ENCODE data around the gene TSHZ2.

The TSHZ2 gene

GRCh38 chr20:53220482-53221307 is 248.5 kb downstream of the TSHZ2 start:
- no peak for DNase-seq

GRCh38 chr20:53221731-53222130 is 249.6 kb downstream of the TSHZ2 start:
- no peak for DNase-seq

DNA sequence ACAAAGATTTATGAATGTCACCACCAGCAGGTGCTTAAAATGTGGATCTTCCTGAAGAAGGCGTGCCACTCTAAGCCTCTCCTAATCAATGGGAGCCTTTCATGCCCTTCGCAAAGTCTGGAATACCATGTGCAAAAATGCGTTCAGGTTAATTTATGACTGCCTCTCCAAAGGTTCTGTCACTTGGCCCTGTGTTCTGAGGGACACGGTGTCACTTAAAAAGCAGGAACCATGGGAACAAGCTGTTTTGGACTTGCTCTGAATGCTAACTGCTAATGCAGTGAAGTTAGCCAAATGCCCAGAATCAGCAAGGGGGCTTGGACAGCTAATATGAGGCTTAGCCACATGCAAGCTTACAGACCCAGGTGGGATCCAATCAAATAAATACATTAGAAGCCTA is 250.3 kb downstream of the TSHZ2 start:
- no peak for DNase-seq

- DNase-seq, result no peak
These were observed 250.8 kb downstream of the TSHZ2 start for GRCh38 chr20:53222932-53223331.

- DNase-seq, result no peak
These were observed 251.5 kb downstream of the TSHZ2 start for GRCh38 chr20:53223626-53224172.

DNA sequence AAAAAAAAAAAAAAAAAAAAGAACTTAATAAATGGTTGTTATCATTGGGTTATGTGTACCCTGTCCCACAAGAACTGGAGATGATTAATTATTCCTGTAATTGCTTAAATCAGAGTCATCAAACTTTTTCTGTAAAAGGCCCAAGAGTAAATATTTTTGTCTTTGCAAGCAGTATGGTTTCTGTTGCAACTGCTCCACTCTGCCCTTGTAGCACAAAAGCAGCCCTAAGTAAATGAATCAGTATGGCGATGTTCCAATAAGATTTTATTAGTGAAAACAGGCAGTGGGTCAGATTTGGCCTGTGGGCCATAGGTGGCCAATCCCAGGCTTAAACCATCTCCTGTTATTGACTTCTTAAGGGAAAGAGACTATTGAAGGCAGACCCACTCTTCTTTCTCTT is 252.7 kb downstream of the TSHZ2 start:
- no peak for DNase-seq

DNA sequence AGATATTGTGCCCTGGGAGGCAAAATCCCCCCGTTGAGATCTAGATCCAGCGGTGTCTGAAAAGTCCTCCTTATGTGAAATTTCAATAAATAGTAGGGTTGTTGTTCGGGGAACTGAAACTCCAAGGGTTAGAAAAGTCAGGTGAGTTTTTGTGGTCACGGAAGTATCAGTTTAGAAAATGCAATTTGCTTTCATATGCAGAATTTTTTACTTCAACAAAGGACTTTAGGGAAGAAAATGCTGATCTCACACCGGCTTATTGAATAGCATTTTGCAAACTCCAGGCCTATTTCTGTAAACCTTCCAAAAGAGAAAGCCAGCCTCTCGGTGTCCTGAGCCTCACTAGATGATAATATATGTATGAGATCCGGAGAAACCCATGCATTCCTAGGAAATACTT is 254.7 kb downstream of the TSHZ2 start:
- no peak for DNase-seq

DNA sequence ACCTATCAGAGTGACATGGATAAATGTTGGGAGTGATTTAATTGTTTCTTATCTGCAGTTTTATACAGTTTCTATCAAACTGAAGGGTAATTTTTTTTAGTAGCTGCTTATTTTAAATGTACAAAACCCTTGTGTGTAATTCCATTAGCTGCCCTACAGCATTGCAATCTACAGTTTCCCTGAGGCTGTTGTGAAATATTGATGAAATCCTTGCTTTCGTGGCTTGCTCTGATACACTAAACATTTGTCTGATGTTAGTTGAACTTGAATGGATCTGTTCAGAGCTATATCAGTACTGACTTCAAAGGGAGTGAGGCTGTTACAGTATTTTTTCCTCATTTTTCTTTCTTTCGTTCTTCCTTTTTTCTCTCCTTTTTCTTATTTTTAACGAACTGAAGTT is 255.4 kb downstream of the TSHZ2 start:
- DNase-seq, result no peak

DNA sequence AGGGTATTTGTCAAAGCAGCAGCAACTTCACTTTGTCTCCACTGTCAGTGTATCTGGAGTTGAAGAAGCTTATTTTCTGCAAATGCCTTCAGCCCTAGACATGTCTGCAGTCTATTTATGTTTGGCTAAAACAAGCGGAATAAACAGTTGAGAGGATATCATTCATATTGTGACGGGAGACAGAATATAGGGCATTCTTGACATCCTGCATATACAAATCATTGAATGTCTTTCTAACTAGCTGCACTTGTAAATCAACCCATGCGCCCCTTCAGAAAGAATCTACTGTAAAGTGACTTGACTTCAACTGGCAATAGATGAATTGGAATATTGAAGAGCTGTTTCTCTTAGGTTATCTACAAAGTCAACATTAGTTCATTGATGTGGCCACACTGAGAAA is 258.9 kb downstream of the TSHZ2 start:
- DNase-seq, result no peak

DNA sequence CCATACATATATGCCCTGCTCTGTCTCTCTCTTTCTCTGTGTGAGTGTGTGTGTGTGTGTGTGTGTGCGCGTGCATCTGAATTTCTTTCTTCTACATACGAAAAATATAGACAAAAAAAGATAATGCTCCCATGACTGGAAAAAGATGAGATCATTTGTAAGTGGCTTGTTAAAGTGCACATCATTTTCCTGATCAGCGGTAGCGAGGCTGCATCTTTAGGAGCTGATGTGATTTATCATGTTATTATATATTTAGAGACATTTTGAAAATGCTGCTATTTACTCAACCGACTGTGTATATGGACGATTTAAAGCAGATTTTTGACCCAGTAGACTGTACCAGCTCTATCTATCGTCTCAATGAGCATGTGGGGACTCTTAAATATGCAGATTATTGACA is 265.3 kb downstream of the TSHZ2 start:
- DNase-seq, result no peak

DNA sequence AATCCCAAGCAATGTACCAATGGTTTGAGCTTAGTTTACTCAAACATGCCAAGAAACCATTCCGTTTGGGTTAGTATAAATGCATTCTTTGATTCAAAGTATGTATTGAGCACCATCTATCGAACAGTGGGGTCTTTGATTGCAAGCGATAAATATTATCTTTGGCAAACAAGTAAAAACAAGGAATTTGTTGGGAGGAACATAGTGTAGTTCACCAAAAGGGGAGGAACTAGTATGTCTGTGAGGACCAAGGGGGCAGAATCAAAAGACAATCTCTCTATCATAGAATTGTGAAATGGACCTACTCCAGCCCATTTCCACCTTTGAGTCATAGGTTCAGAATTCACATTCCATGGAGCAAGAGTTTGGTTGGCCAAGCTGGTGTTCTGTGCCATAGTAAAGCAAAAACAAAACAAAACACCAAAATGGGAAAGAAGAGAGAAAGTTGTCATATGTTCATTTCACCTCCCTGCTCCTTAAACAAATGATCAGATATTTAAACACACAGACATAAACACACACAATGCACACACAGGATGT is 266.0 kb downstream of the TSHZ2 start:
- DNase-seq, result no peak

DNA sequence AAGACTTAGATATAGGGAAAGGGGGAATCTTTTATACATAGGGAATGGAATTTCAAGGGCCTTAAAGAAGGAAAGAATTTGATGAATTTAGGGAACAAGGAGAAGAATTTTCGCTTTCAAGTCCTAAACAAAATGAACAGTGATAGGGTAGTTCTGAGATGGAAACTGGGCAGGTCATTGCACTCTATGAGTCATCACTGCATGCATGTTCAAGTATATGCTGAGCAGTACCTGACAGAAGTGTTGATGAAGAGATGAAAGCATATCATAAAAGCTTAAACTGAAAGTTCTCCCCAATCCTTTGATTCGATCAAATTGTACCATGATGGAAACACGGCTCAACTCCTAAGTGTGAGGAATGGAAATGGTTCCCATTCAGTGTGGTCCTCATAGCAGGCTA is 271.0 kb downstream of the TSHZ2 start:
- no peak for DNase-seq

GRCh38 chr20:53244711-53245110 is 272.6 kb downstream of the TSHZ2 start:
- no peak for DNase-seq

GRCh38 chr20:53245574-53245973 is 273.4 kb downstream of the TSHZ2 start:
- no peak for DNase-seq

DNA sequence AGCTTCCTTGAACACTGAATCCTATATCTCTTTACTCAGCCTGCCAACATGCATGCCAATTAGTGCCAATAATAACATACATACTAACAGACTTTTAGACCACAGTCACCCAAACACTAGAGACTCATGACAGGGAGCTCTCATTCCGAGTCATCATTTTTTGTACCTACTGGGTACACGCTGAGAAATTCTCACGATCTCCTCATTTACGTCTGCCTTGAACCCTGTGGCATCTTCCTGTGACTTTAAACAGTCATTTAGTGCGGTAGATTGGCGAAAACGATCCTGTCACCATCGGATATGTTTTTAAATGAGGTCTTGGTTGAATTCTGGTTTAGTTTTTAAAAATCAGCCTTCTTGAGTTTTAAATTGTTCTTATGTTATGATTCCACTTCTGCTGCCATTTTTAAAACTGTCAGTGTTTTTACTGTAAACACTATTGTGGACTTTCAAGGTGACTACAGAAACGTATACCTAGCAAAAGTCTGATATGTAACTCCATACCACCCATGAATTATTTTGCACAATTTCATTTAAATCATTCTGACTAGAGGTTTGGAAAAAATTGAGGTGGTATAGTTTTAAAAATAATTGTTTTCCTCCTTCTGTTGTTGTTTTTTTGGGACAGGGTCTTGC is 275.4 kb downstream of the TSHZ2 start:
- no peak for DNase-seq

GRCh38 chr20:53250456-53250855 is 278.3 kb downstream of the TSHZ2 start:
- DNase-seq, result no peak

DNA sequence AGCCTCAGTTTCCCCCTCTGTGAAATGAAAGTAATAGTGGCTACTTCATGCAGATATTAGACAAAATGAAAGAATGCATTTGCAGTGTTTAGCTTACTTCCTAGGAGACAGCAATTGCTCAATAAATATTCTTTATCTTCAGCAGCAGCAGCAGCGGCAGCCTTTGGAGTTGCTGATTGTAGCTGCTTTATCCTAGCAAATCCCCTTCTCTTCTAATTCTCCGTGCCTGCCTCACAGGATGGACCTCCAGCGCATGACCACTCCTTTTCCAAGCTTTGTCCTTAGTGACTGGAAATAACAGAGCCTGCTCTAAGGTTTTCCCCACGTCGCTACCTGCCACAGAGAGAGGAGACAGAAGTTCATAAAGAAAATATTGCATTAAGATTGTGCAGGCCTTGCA is 279.8 kb downstream of the TSHZ2 start:
- no peak for DNase-seq

DNA sequence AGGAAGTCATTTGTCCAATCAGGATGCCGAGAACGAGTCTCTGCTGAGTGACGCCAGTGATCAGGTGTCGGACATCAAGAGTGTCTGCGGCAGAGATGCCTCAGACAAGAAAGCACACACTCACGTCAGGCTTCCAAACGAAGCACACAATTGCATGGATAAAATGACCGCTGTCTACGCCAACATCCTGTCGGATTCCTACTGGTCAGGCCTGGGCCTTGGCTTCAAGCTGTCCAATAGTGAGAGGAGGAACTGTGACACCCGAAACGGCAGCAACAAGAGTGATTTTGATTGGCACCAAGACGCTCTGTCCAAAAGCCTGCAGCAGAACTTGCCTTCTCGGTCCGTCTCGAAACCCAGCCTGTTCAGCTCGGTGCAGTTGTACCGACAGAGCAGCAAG is 281.5 kb downstream of the TSHZ2 start:
- DNase-seq, result no peak

DNA sequence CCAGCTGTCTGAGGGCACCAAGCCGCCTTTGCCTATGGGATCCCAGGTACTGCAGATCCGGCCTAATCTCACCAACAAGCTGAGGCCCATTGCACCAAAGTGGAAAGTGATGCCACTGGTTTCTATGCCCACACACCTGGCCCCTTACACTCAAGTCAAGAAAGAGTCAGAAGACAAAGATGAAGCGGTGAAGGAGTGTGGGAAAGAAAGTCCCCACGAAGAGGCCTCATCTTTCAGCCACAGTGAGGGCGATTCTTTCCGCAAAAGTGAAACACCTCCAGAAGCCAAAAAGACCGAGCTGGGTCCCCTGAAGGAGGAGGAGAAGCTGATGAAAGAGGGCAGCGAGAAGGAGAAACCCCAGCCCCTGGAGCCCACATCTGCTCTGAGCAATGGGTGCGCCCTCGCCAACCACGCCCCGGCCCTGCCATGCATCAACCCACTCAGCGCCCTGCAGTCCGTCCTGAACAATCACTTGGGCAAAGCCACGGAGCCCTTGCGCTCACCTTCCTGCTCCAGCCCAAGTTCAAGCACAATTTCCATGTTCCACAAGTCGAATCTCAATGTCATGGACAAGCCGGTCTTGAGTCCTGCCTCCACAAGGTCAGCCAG is 283.0 kb downstream of the TSHZ2 start:
- DNase-seq, result no peak

DNA sequence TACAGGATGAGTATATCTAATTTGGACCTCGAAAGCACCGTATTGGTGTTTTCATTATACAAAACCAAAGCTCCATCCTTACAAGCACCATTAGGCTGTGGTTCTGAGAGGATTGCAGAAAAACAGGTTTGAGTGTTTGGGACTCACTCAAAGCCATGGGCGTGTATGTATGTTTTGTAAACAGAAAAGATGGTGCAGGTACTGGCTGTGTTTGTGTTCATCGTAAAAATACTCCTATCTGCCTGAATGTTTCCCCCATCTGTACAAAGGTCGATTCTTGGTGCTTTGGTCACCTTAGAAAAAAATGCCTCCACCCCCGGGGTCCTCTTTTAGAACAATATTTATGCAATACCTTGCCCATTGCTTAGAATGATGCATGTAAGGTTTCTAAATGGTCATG is 286.6 kb downstream of the TSHZ2 start:
- no peak for DNase-seq

DNA sequence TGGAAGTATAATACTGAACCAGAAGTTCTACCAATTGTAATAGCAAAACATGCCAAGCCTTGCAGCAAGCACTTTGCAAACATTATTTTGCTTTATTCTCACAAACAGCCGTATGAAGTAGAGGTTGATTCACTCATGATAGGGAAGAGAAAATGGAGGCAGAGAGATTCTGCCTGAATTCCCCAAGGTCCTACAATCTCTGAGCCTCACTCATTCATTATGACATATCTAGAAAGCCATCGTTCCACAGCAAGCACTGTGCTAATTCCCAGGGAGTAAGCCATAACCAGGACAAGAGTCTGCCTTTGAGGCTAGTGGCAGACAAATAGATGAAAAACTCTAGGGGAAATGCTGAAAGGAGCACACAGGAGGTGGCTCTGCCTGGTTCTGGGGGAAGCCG is 288.0 kb downstream of the TSHZ2 start:
- no peak for DNase-seq

GRCh38 chr20:53260591-53260990 is 288.4 kb downstream of the TSHZ2 start:
- no peak for DNase-seq

DNA sequence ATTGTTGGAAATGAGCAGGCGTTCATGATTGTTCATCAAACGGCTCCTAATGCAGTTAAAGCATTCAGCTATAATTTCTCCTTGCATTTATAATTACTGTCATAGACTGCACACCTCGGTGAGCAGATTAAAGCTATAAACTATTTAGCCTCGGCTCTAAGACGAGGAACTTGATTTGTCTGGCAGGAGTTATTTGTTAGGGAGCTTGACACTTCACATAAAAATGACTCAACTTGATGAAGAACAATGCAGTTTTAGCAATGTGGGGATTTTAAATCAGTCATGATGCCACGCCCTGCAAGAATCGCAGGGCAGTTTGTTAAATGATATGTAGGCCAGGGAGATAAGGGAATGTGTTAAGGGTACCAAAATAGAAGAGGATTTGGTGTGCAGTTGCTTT is 290.2 kb downstream of the TSHZ2 start:
- no peak for DNase-seq
